Activated naive CD8-positive, alpha-beta T cell treated with anti-CD3 and anti-CD28 coated beads, Interleukin-2, amount 10 ng/mL, durations not matched to agents 7 days and 5 days (primary cell): ENCODE results near the gene TMEM50B. TPM values are rescaled to one million over a fixed set of nuclear protein-coding genes. Genes with fewer than 3 reads are reported as not detected.
"Not testable (repeated sequence)": the region's sequence is repeated elsewhere in the genome, so short reads cannot be mapped to it uniquely, and the experiment has no call there.

ENCODE experiments used
- ATAC-seq: fragments of 150-1000 bp; cut with Tn5 transposase; one replicate; pipeline ENCODE4 v1.10.0; 2021; ENCODE audit warnings: low read depth, moderate library complexity
- POLR2A ChIA-PET: fragments of 350-600 bp; sonication (Branson Sonifier 250); formaldehyde crosslinking; loops from one replicate; lab custom pipeline; 2021; ENCODE audit warnings: antibody characterized with exemption; lab: Charles Lee
- DNase-seq: peaks from one replicate; pipeline ENCODE4 v3.0.0; 2021
- H3K27ac Mint-ChIP-seq: one replicate; pipeline ENCODE4 v1.8.0; 2022; ENCODE audit warnings: mild to moderate bottlenecking, mixed read lengths
- H3K27me3 Mint-ChIP-seq: one replicate; pipeline ENCODE4 v1.8.0; 2022; ENCODE audit warnings: mild to moderate bottlenecking, moderate library complexity, mixed read lengths
- H3K36me3 Mint-ChIP-seq: one replicate; pipeline ENCODE4 v1.8.0; 2021; ENCODE audit warnings: mild to moderate bottlenecking, mixed read lengths
- H3K4me1 Mint-ChIP-seq: one replicate; pipeline ENCODE4 v1.8.0; 2021; ENCODE audit warnings: mixed read lengths
- H3K4me3 Mint-ChIP-seq: one replicate; pipeline ENCODE4 v1.8.0; 2022; ENCODE audit warnings: mild to moderate bottlenecking, moderate library complexity, mixed read lengths
- H3K9me3 Mint-ChIP-seq: one replicate; pipeline ENCODE4 v1.8.0; 2021; ENCODE audit warnings: mixed read lengths
- total RNA-seq, 2 experiments: library from RNA; stranded (reverse); gene quantifications; one replicate each; pipeline ENCODE4 v1.2.3, GENCODE V29; 2021

TMEM50B gene
- total RNA-seq, 2 experiments from 2014 or later: 72.6 to 80.3 TPM

GRCh38 chr21:33469183-33469582 is 10.6 kb downstream of the TMEM50B start:
- not testable (repeated sequence) for H3K27ac Mint-ChIP-seq

GRCh38 chr21:33461538-33462250 is 18.1 kb downstream of the TMEM50B start:
- Mint-ChIP-seq H3K4me3 (no peak overlapping the region), H3K27me3 (no peaks in the 10 kb centered on the region), H3K4me1 (no peaks in the 10 kb centered on the region), H3K9me3 (no peaks in the 10 kb centered on the region), H3K36me3 (peaks cover 8% of the 10 kb centered on the region), H3K27ac (no peak overlapping the region)
- POLR2A ChIA-PET: interaction anchor here (0.6 to 0.7 kb wide), 2 partner anchors 100 to 1183 kb away, joined by 6 to 8 read pairs; partner anchors contain the start of gene MIS18A
- DNase-seq (no peak), ATAC-seq (no peak)

More at GRCh38 chr21:33469183-33469582, 10.6 kb downstream of the TMEM50B start:
- not testable (repeated sequence) for H3K4me3 Mint-ChIP-seq, H3K36me3 Mint-ChIP-seq, H3K4me1 Mint-ChIP-seq, H3K9me3 Mint-ChIP-seq, H3K27me3 Mint-ChIP-seq, ATAC-seq, DNase-seq
- POLR2A ChIA-PET: interaction anchor here (0.6 kb wide), 1 partner anchor 1183 kb away, joined by 5 read pairs; no protein-coding TSS in a partner anchor

GRCh38 chr21:33458861-33459260 is 20.9 kb downstream of the TMEM50B start:
- DNase-seq: no peak
- no peaks in the 10 kb centered on the region for H3K27me3 Mint-ChIP-seq
- POLR2A ChIA-PET: no interaction called here
- no peaks in the 10 kb centered on the region for H3K9me3 Mint-ChIP-seq
- H3K4me3 Mint-ChIP-seq: no peak overlapping the region
- no peak overlapping the region for H3K27ac Mint-ChIP-seq
- H3K4me1 Mint-ChIP-seq: no peaks in the 10 kb centered on the region
- ATAC-seq: no peak
- peaks cover 8% of the 10 kb centered on the region for H3K36me3 Mint-ChIP-seq

- H3K4me1 Mint-ChIP-seq: peaks cover 3% of the 10 kb centered on the region
- H3K36me3 Mint-ChIP-seq: peaks cover 18% of the 10 kb centered on the region
- ATAC-seq (no peak), DNase-seq (no peak)
- H3K27me3 Mint-ChIP-seq: no peaks in the 10 kb centered on the region
- no peak overlapping the region for H3K4me3 Mint-ChIP-seq
- H3K9me3 Mint-ChIP-seq: no peaks in the 10 kb centered on the region
- no peak overlapping the region for H3K27ac Mint-ChIP-seq
- POLR2A ChIA-PET: no interaction called here
These were observed 23.9 kb downstream of the TMEM50B start for GRCh38 chr21:33455686-33456446.

GRCh38 chr21:33452362-33452761 is 27.4 kb downstream of the TMEM50B start:
- ATAC-seq (no peak), DNase-seq (no peak)
- H3K4me1 Mint-ChIP-seq: peaks cover 3% of the 10 kb centered on the region
- POLR2A ChIA-PET: interaction anchor here (0.7 kb wide), 1 partner anchor 91 kb away, joined by 5 read pairs; no protein-coding TSS in a partner anchor
- no peaks in the 10 kb centered on the region for H3K9me3 Mint-ChIP-seq
- H3K4me3 Mint-ChIP-seq: no peak overlapping the region
- peaks cover 17% of the 10 kb centered on the region for H3K36me3 Mint-ChIP-seq
- H3K27me3 Mint-ChIP-seq: no peaks in the 10 kb centered on the region
- H3K27ac Mint-ChIP-seq: no peak overlapping the region

- Mint-ChIP-seq H3K27me3 (no peaks in the 10 kb centered on the region), H3K36me3 (peaks cover 17% of the 10 kb centered on the region), H3K4me1 (peaks cover 3% of the 10 kb centered on the region), H3K9me3 (no peaks in the 10 kb centered on the region), H3K4me3 (no peak overlapping the region), H3K27ac (no peak overlapping the region)
- no peak for ATAC-seq
- no peak for DNase-seq
- POLR2A ChIA-PET: interaction anchor here (0.7 kb wide), 1 partner anchor 90 kb away, joined by 5 read pairs; no protein-coding TSS in a partner anchor
These were observed 28.1 kb downstream of the TMEM50B start for GRCh38 chr21:33451634-33452071.

GRCh38 chr21:33449616-33450015 is 30.2 kb downstream of the TMEM50B start:
- ATAC-seq (no peak), DNase-seq (no peak)
- no peaks in the 10 kb centered on the region for H3K27me3 Mint-ChIP-seq
- peaks cover 17% of the 10 kb centered on the region for H3K36me3 Mint-ChIP-seq
- H3K9me3 Mint-ChIP-seq: no peaks in the 10 kb centered on the region
- no peak overlapping the region for H3K4me3 Mint-ChIP-seq
- H3K4me1 Mint-ChIP-seq: peaks cover 10% of the 10 kb centered on the region
- POLR2A ChIA-PET: no interaction called here
- no peak overlapping the region for H3K27ac Mint-ChIP-seq

- DNase-seq, H3K27ac Mint-ChIP-seq, H3K9me3 Mint-ChIP-seq, H3K4me1 Mint-ChIP-seq, ATAC-seq, H3K27me3 Mint-ChIP-seq, H3K36me3 Mint-ChIP-seq, H3K4me3 Mint-ChIP-seq: not testable (repeated sequence)
- POLR2A ChIA-PET: interaction anchor here (0.6 kb wide), 1 partner anchor 675 kb away, joined by 4 read pairs; the partner anchor contains the start of gene PAXBP1
These were observed 33.2 kb downstream of the TMEM50B start for GRCh38 chr21:33446620-33447019.

GRCh38 chr21:33444499-33444898 is 35.3 kb downstream of the TMEM50B start:
- Mint-ChIP-seq H3K27ac (no peak overlapping the region), H3K4me3 (no peak overlapping the region), H3K36me3 (peaks cover 8% of the 10 kb centered on the region), H3K4me1 (peaks cover 15% of the 10 kb centered on the region), H3K9me3 (no peaks in the 10 kb centered on the region), H3K27me3 (no peaks in the 10 kb centered on the region)
- ATAC-seq: no peak
- POLR2A ChIA-PET: interaction anchor here (0.6 to 2.0 kb wide), 4 partner anchors 35 to 243 kb away, joined by 5 to 12 read pairs (median 6); partner anchors contain the start of gene TMEM50B
- no peak for DNase-seq

- Mint-ChIP-seq H3K27me3 (no peaks in the 10 kb centered on the region), H3K4me1 (peaks cover 15% of the 10 kb centered on the region), H3K27ac (no peak overlapping the region), H3K9me3 (no peaks in the 10 kb centered on the region), H3K36me3 (peaks cover 6% of the 10 kb centered on the region), H3K4me3 (no peak overlapping the region)
- POLR2A ChIA-PET: no interaction called here
- DNase-seq (no peak), ATAC-seq (no peak)
These were observed 36.6 kb downstream of the TMEM50B start for GRCh38 chr21:33443194-33443593.

- H3K27me3 Mint-ChIP-seq: no peaks in the 10 kb centered on the region
- H3K4me1 Mint-ChIP-seq: peaks cover 15% of the 10 kb centered on the region
- H3K4me3 Mint-ChIP-seq: no peak overlapping the region
- DNase-seq (no peak), ATAC-seq (no peak)
- H3K27ac Mint-ChIP-seq: peak overlapping the region; percentile 33
- POLR2A ChIA-PET: no interaction called here
- peaks cover 12% of the 10 kb centered on the region for H3K36me3 Mint-ChIP-seq
- no peaks in the 10 kb centered on the region for H3K9me3 Mint-ChIP-seq
These were observed 38.0 kb downstream of the TMEM50B start for GRCh38 chr21:33441489-33442477.

GRCh38 chr21:33437140-33437539 is 42.6 kb downstream of the TMEM50B start:
- Mint-ChIP-seq H3K4me3 (no peak overlapping the region), H3K27ac (no peak overlapping the region), H3K36me3 (peaks cover 36% of the 10 kb centered on the region), H3K4me1 (peaks cover 30% of the 10 kb centered on the region), H3K27me3 (no peaks in the 10 kb centered on the region), H3K9me3 (no peaks in the 10 kb centered on the region)
- ATAC-seq: no peak
- POLR2A ChIA-PET: interaction anchor here (0.7 kb wide), 1 partner anchor 169 kb away, joined by 5 read pairs; no protein-coding TSS in a partner anchor
- no peak for DNase-seq
